Calu3 (cell line): ENCODE measurements around the gene SLC39A10. TPM values are rescaled to one million over a fixed set of nuclear protein-coding genes. Genes with fewer than 3 reads are reported as not detected.

Experiments used
- BruUV-seq: library from RNA; stranded (reverse); fragments of 400-500 nt; replicated peaks from 2 replicates; lab custom pipeline; 2021; lab: Mats Ljungman, UMichigan
- CTCF ChIA-PET: fragments of 300-600 bp; sonication (Branson Sonifier 250); formaldehyde crosslinking; loops from one replicate; lab custom pipeline; 2022; ENCODE audit warnings: antibody characterized with exemption; lab: Charles Lee
- DNase-seq: peaks from one replicate; pipeline ENCODE4 v3.0.0; 2022
- H3K27ac Mint-ChIP-seq: one replicate; pipeline ENCODE4 v1.8.0; 2022; ENCODE audit warnings: mixed read lengths; ENCODE audit not compliant: unreplicated experiment
- H3K27me3 Mint-ChIP-seq: one replicate; pipeline ENCODE4 v1.8.0; 2022; ENCODE audit warnings: mixed read lengths; ENCODE audit not compliant: unreplicated experiment
- H3K36me3 Mint-ChIP-seq: one replicate; pipeline ENCODE4 v1.8.0; 2022; ENCODE audit warnings: mild to moderate bottlenecking, moderate library complexity, mixed read lengths; ENCODE audit not compliant: insufficient read depth, unreplicated experiment
- H3K4me1 Mint-ChIP-seq: one replicate; pipeline ENCODE4 v1.8.0; 2022; ENCODE audit warnings: mild to moderate bottlenecking, low read depth, mixed read lengths; ENCODE audit not compliant: unreplicated experiment
- H3K4me3 Mint-ChIP-seq: one replicate; pipeline ENCODE4 v1.8.0; 2022; ENCODE audit warnings: mild to moderate bottlenecking, low read depth, moderate library complexity, mixed read lengths; ENCODE audit not compliant: unreplicated experiment
- H3K9me3 Mint-ChIP-seq: one replicate; pipeline ENCODE4 v1.8.0; 2022; ENCODE audit warnings: low read depth, mixed read lengths; ENCODE audit not compliant: unreplicated experiment
- CTCF ChIP-seq: fragments of 200-600 bp; IDR thresholded peaks from one replicate; pipeline ENCODE4 v1.8.0; 2022; ENCODE audit warnings: antibody characterized with exemption; ENCODE audit not compliant: unreplicated experiment
- intact Hi-C: fragments of 100-400 bp; cut with micrococcal nuclease; formaldehyde crosslinking; loops from one replicate; pipeline ENCODE4 v1.10.0; 2022; ENCODE audit not compliant: unreplicated experiment
- total RNA-seq: library from RNA; stranded (reverse); gene quantifications from 2 replicates; pipeline ENCODE4 v1.2.3, GENCODE V29; 2022

Gene SLC39A10
- total RNA-seq, 1 experiment from 2014 or later = 133 TPM

GRCh38 chr2:195782156-195782555 is 125.1 kb downstream of the SLC39A10 start:
- H3K9me3 Mint-ChIP-seq = no peaks in the 10 kb centered on the region
- CTCF ChIA-PET = no interaction called here
- BruUV-seq = no TSS peak
- H3K4me1 Mint-ChIP-seq = no peaks in the 10 kb centered on the region
- H3K4me3 Mint-ChIP-seq = no peak overlapping the region
- no peak for TF ChIP-seq CTCF
- no peaks in the 10 kb centered on the region for H3K27me3 Mint-ChIP-seq
- no peak for DNase-seq
- intact Hi-C loops = no loop called here
- H3K27ac Mint-ChIP-seq = no peak overlapping the region
- no peaks in the 10 kb centered on the region for H3K36me3 Mint-ChIP-seq
